HG03520 (cell line): ENCODE data around the gene CHD6.
"Not testable (repeated sequence)": the region's sequence is repeated elsewhere in the genome, so short reads cannot be mapped to it uniquely, and the experiment has no call there.

Source experiments
- ATAC-seq: cut with Tn5 transposase; IDR thresholded peaks from one replicate; pipeline ENCODE4 v1.9.1; 2021; ENCODE audit warnings: mild to moderate bottlenecking, moderate library complexity; ENCODE audit not compliant: unreplicated experiment

Gene CHD6

DNA sequence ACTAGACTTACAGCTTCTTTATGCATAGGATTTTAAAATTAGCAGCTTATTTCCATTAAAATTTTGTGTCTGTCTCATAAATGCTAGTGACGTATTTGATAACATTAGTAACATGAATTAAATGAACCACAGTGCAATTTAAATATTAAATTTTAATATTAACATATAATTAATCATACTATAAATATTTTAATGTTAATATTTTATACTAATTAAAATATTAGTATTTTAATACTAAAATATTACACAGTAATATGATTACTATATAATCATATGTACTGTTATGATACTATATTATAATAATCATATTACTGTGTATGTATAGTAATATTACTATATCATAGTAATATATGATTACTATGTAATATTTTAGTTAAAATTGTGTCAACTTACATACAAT, 73.7 kb downstream of the CHD6 start:
- no peak for ATAC-seq

DNA sequence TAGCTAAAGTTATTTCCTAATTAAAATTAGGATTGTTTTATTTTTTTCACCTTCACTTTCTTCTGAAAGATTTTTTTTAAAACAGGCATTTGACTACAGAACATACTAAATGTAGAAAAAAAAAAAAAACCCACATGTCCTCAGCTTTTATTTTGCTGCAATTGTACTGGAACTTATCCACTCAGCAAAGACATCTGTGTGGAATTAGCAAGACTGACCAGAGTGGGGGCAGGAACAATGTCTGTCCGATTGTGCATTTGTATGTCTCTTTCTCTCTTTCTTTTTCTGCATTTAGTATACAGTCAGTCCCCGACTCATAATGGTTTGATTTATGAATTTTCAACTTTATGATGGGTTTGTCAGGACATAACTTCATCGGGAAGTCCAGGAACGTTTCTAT, 77.3 kb downstream of the CHD6 start:
- no peak for ATAC-seq

GRCh38 chr20:41540459-41540858, 77.7 kb downstream of the CHD6 start:
- ATAC-seq, result no peak

DNA sequence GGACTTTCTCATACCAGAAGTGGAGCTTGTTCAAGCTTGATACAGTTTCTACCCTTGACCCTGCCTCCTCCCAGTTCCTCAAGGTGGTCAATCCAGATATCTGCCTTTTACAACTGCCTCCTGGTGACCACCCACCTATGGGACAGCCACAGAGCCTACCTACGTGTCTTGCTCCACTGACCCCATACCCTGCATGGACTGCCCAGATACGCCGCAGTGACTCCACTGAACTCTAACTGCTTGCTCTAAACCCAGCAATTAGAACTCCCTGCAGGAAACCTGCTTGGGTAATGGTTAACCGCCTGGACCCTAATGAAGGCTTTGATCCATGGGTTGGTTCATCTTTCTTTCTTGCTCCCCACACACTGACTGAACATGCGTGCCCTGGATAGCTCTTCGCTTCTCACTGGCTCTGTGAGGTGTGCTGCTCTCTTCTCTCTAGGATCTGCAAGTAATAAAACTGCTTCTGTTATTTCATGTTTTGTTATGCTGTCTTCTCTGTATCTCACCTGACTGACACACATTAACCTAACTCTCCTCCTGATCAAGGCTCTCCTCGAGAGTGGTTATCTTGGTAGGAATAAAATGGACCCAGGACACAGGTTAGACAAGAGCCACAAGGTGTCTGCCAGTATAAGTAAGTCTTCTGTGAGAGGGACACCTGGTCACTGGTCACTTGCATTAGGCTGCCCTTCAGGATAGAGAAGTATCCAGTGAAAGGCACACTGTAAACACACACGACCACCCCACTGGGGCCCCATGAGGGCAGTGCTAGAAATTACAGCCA, 79.2 kb downstream of the CHD6 start:
- no peak for ATAC-seq

DNA sequence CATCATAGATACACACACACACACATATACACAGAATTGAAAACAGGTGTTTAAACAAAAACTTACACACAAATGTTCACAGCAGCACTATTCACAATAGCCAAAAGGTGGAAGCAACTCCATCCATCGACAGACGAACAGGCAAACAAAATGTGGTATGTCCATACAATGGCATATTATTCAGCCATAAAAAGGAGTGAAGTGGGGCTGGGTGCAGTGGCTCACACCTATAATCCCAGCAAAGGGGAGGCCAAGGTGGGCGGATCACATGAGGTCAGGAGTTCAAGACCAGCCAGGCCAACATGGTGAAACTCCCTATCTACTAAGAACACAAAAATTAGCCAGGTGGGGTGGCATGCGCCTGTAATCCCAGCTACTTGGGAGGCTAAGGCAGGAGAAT, 80.3 kb downstream of the CHD6 start:
- no peak for ATAC-seq

DNA sequence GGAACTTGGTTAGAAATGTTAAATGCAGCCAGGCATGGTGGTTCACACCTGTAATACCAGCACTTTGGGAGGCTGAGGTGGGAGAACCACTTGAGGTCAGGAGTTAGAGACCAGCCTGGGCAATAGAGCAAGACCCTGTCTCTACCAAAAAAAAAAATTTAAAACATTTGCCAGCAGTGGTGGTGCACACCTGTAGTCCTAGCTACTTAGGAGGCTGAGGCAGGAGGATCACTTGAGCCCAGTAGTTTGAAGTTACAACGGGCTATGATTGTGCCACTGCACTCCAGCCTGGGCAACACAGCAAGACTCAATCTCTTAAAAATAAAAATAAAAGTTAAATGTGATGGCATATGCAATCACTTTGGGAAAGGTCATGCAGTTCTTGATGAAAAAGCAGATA, 82.6 kb downstream of the CHD6 start:
- not testable (repeated sequence) for ATAC-seq

DNA sequence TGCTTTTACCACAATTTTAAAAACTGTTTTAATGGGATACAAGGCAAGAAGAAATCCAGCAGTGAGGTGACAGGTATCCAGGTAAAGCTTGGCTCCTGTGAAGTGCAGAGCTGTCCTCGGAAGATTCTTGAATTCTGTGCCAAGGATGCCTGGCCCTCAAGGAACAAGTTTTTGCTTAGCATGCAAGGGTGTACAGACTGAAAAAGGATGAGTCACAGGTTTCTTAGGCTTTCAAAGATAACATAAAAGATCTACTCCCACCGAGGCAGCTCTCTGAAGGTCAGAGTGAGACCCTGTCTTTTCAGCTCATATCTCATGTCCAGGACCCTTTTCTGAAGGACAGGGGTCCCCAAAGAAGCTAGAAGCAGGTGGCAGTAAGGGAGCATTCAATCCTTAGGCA, 83.3 kb downstream of the CHD6 start:
- no peak for ATAC-seq

DNA sequence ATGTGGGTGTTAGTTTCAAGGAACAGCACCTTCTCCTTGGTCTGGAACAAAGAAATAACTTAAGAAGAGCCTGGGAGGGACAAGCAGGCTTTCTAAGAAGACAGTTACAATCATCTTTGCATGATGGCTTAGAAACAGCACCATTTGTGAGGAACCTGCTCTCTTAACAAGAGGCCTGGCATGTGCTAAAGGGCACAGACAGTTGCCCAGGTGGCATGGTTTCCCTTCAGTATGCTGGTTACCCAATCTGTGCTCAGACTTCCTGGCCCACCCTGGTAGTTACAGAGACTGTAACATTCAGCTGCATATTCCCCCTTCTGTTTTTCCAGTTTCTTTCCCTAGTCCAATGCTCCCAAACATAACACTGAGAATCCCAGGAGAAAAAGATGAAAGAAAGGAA, 84.0 kb downstream of the CHD6 start:
- ATAC-seq, result no peak

- ATAC-seq, result no peak
These were observed 84.5 kb downstream of the CHD6 start for GRCh38 chr20:41533537-41534136.

GRCh38 chr20:41532935-41533334, 85.2 kb downstream of the CHD6 start:
- no peak for ATAC-seq

DNA sequence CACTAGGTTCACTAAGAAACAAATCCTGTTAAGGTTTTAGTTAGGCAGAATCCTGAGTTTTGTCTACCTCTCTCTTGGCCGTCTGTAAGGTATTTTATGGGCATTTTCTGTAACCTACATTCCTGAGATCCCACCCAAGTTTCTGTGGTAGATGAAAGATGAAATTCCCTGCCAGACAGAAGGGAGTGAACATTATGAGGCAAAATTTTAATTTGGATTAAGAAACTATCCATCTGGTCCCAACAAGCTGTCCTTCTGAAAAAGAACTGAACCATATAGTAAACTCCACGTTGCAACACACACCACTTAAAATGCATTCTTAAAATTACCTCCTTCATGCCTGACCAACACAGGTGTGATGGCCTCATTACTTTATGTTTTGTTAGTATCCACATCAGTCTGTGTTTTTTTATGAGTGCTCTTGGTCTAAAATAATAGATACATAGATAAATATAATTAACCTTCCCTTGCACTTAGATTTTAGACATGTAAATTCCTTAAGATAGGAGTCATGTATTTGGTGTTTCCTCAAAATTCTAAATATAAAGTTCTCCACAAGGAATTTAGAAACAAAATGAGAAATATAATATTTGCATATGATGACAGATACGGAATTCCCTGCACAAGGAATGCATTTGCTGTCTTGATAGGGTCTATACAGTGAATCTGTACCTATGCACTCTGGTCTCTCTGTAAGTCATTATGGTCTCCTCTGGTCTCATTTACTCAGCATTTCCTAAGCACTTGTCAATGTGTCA, 86.5 kb downstream of the CHD6 start:
- no peak for ATAC-seq

DNA sequence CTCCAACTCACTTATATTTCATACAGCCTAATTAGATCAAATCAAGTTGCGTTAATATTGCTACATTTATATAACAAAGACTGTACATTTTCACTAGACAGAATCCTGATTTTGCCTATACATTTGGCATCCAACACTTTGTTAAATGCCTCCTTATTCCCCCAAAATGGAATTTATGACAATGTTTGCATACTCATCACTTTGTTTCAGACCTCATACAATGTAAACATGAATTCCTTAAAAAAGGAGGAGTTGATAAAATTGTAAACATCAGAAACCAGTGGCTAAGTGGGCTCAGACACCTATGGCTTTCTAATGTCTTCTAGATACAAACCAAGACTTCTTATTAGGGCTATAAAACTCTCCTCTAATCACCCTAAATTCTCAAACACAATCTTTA, 87.3 kb downstream of the CHD6 start:
- ATAC-seq, result no peak

DNA sequence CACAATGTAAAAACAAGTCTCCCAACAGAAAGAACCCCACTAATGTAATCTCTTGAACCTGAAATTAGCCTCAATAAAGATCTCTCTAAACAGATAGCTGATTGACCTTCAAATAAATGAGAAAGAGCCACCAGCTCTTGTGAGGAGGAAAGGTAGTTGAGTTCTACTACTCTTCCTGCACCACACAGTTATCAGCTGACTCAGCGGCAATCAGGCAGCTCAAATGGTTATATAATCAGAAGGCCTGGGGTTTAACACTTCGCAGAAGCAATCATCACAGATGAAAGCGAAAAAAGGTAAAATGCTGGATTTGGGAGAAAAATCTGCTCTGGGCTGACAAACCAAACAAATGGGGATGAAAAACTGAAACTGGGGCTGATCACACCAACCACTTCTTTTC, 91.8 kb downstream of the CHD6 start:
- no peak for ATAC-seq

- no peak for ATAC-seq
These were observed 93.1 kb downstream of the CHD6 start for GRCh38 chr20:41524980-41525613.

GRCh38 chr20:41523857-41524256, 94.3 kb downstream of the CHD6 start:
- no peak for ATAC-seq

- no peak for ATAC-seq
These were observed 104.3 kb downstream of the CHD6 start for GRCh38 chr20:41513829-41514228.

DNA sequence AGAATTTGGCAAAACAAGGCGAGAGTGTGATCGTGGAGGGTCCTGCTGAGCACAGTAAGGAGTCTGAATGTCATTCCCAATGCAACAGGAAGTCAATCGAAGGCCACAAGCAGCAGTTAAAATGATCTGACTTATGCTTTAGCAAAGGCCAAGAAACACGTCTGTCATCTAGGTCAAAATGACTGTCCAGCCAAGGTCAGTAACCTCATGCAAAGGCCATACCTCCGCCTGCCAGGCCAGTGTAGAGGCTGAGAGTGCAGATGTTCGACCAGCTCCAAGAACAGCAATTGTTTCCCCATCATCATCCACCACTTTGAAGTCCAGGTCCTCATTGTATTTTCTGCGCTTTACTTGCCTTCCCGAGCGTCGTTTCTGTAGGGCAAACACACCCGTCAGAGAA, 105.6 kb downstream of the CHD6 start:
- no peak for ATAC-seq

GRCh38 chr20:41510847-41511450, 107.2 kb downstream of the CHD6 start:
- no peak for ATAC-seq

DNA sequence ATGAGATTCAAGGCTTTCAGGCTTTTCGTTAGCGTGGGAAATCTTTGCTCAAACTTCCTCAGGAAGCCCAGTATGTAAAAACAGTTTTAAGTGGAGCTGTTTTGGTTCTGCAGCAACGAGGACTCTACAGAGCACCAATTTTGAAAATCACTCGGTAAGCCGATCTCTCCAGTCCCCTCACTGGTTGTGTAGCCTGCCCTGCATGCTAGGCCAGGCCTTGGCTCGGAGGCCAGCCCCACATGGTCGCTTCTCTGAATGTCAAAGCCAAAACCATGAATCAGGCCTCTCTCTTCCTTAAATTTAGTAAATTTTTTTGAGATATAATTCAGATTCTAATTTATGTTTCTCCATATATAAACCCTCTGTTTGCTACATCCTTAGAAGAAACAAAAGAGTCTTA, 108.0 kb downstream of the CHD6 start:
- no peak for ATAC-seq

GRCh38 chr20:41509316-41510200, 108.6 kb downstream of the CHD6 start:
- ATAC-seq, result no peak
